Karpas-422 (cell line): ENCODE data around the gene KCNK7. TPM values are rescaled to one million over a fixed set of nuclear protein-coding genes. Genes with fewer than 3 reads are reported as not detected.

Source experiments
- DNase-seq: peaks from one replicate; pipeline ENCODE4 v3.0.0-alpha.2; 2015
- H2AFZ ChIP-seq: fragments of 200-600 bp; sonication (generic); 2 replicates; pipeline ENCODE4 v1.6.1; 2014; ENCODE audit warnings: antibody characterized with exemption, low read length, mixed read lengths
- H3K27ac ChIP-seq: fragments of 200-600 bp; sonication (generic); 2 replicates; pipeline ENCODE4 v1.5.1; 2014; ENCODE audit warnings: mild to moderate bottlenecking, low read length, moderate library complexity
- H3K27me3 ChIP-seq: fragments of 200-600 bp; sonication (generic); 2 replicates; pipeline ENCODE4 v1.6.1; 2014; ENCODE audit warnings: low read length, mixed read lengths
- H3K36me3 ChIP-seq: fragments of 200-600 bp; sonication (generic); 2 replicates; pipeline ENCODE4 v1.6.1; 2014; ENCODE audit warnings: low read length, mixed read lengths; ENCODE audit not compliant: insufficient read depth
- H3K4me1 ChIP-seq: fragments of 200-600 bp; sonication (generic); 2 replicates; pipeline ENCODE4 v1.6.1; 2014; ENCODE audit warnings: mild to moderate bottlenecking, low read length, mixed read lengths
- H3K4me2 ChIP-seq: fragments of 200-600 bp; sonication (generic); 2 replicates; pipeline ENCODE4 v1.6.1; 2014; ENCODE audit warnings: low read length, low read depth, mild to moderate bottlenecking; ENCODE audit not compliant: poor library complexity, severe bottlenecking
- H3K4me3 ChIP-seq: fragments of 200-600 bp; sonication (generic); 2 replicates; pipeline ENCODE4 v1.5.1; 2014; ENCODE audit warnings: mild to moderate bottlenecking, antibody characterized with exemption, low read length, mixed read lengths
- H3K79me2 ChIP-seq: fragments of 200-600 bp; sonication (generic); 2 replicates; pipeline ENCODE4 v1.6.1; 2014; ENCODE audit warnings: mild to moderate bottlenecking, low read length, mixed read lengths
- H3K9ac ChIP-seq: fragments of 200-600 bp; sonication (generic); 2 replicates; pipeline ENCODE4 v1.6.0; 2014; ENCODE audit warnings: low read length
- H3K9me2 ChIP-seq: fragments of 200-600 bp; sonication (generic), shearing (Covaris generic); replicated peaks from 2 replicates; pipeline ENCODE4 v1.6.0; 2014; ENCODE audit warnings: mild to moderate bottlenecking, low read length, moderate library complexity; ENCODE audit not compliant: insufficient read depth
- H3K9me3 ChIP-seq: fragments of 300-700, 200-600 bp; sonication (generic); 2 replicates; pipeline ENCODE4 v1.6.1; 2014; ENCODE audit warnings: low read length, mixed read lengths
- H4K20me1 ChIP-seq: fragments of 200-600 bp; sonication (generic); 2 replicates; pipeline ENCODE4 v1.6.1; 2014; ENCODE audit warnings: mild to moderate bottlenecking, antibody characterized with exemption, low read length, low read depth; ENCODE audit not compliant: insufficient read depth
- total RNA-seq: library from RNA; depleted of rRNA; stranded (reverse); fragments of >200 nt; shearing (Covaris generic); gene quantifications from 2 replicates; pipeline ENCODE4 v1.2.3, GENCODE V29; 2014; ENCODE audit warnings: low replicate concordance; rRNA removed

KCNK7 gene
- 0.25 and 0.48 TPM in 2 replicates for total RNA-seq

- Histone ChIP-seq H3K79me2 (no peaks in the 10 kb centered on the region), H2AFZ (no peak within 1 kb of the TSS), H3K9me2 (no peaks in the 10 kb centered on the region), H3K27me3 (no peaks in the 10 kb centered on the region), H3K4me2 (no peak within 1 kb of the TSS), H3K27ac (no peak within 1 kb of the TSS; the same call in 1 of the 2 replicates), H3K9ac (0 out of 2 replicates have a peak within 1 kb of the TSS, but pooled peaks have one; percentile 30), H3K4me1 (peaks cover 12% of the 10 kb centered on the region), H3K9me3 (no peaks in the 10 kb centered on the region), H3K4me3 (no peak within 1 kb of the TSS), H3K36me3 (no peaks in the 10 kb centered on the region), H4K20me1 (no peaks in the 10 kb centered on the region)
- DNase-seq = peak; percentile 59
Measured at GRCh38 chr11:65595543-65596281, at the start of gene KCNK7. Gene KCNK7 (minus strand): TSS chr11:65595800. CDS start chr11:65595772, 28 bp downstream.

GRCh38 chr11:65644837-65645236 lies 49.2 kb upstream of the KCNK7 start:
- Histone ChIP-seq H4K20me1 (peaks cover 4% of the 10 kb centered on the region; the same call in 1 of the 2 replicates), H3K4me1 (peaks cover 30% of the 10 kb centered on the region), H3K27me3 (no peaks in the 10 kb centered on the region), H3K9me3 (no peaks in the 10 kb centered on the region), H3K4me3 (no peak overlapping the region), H3K4me2 (no peak overlapping the region), H3K9me2 (no peaks in the 10 kb centered on the region), H3K27ac (no peak overlapping the region), H3K9ac (no peak overlapping the region), H3K79me2 (peaks cover 30% of the 10 kb centered on the region), H3K36me3 (0 out of 2 replicates have a peak, but pooled peaks cover 9% of the 10 kb centered on the region), H2AFZ (no peak overlapping the region)
- no peak for DNase-seq

GRCh38 chr11:65643971-65644370 lies 48.4 kb upstream of the KCNK7 start:
- Histone ChIP-seq H3K9me2 (no peaks in the 10 kb centered on the region), H3K27me3 (no peaks in the 10 kb centered on the region), H2AFZ (no peak overlapping the region), H3K9me3 (no peaks in the 10 kb centered on the region), H3K4me3 (no peak overlapping the region), H3K27ac (no peak overlapping the region), H3K79me2 (peaks cover 30% of the 10 kb centered on the region), H4K20me1 (peaks cover 4% of the 10 kb centered on the region; the same call in 1 of the 2 replicates), H3K36me3 (0 out of 2 replicates have a peak, but pooled peaks cover 9% of the 10 kb centered on the region), H3K4me1 (peaks cover 39% of the 10 kb centered on the region), H3K4me2 (no peak overlapping the region), H3K9ac (no peak overlapping the region)
- no peak for DNase-seq

GRCh38 chr11:65642014-65642671 lies 46.5 kb upstream of the KCNK7 start:
- Histone ChIP-seq H3K4me3 (peak overlapping the region; percentile 89), H3K9ac (peak overlapping the region; percentile 92), H4K20me1 (peaks cover 4% of the 10 kb centered on the region; the same call in 1 of the 2 replicates), H3K4me2 (peak overlapping the region; percentile 95), H2AFZ (no peak overlapping the region), H3K4me1 (peaks cover 53% of the 10 kb centered on the region), H3K27me3 (no peaks in the 10 kb centered on the region), H3K9me3 (no peaks in the 10 kb centered on the region), H3K9me2 (no peaks in the 10 kb centered on the region), H3K27ac (peak overlapping the region; percentile 99), H3K79me2 (peaks cover 30% of the 10 kb centered on the region), H3K36me3 (0 out of 2 replicates have a peak, but pooled peaks cover 9% of the 10 kb centered on the region)
- DNase-seq = peak; percentile 82

GRCh38 chr11:65641297-65642013 lies 45.9 kb upstream of the KCNK7 start:
- Histone ChIP-seq H3K9me2 (no peaks in the 10 kb centered on the region), H3K27me3 (no peaks in the 10 kb centered on the region), H3K27ac (peak overlapping the region; percentile 99), H2AFZ (no peak overlapping the region), H3K4me2 (peak overlapping the region; percentile 95), H3K4me3 (peak overlapping the region; percentile 89), H3K36me3 (0 out of 2 replicates have a peak, but pooled peaks cover 9% of the 10 kb centered on the region), H3K4me1 (peaks cover 53% of the 10 kb centered on the region), H3K9ac (peak overlapping the region; percentile 92), H3K9me3 (no peaks in the 10 kb centered on the region), H4K20me1 (peaks cover 4% of the 10 kb centered on the region; the same call in 1 of the 2 replicates), H3K79me2 (peaks cover 30% of the 10 kb centered on the region)
- no peak for DNase-seq

- Histone ChIP-seq H3K27me3 (no peaks in the 10 kb centered on the region), H3K79me2 (peaks cover 30% of the 10 kb centered on the region), H3K9me2 (no peaks in the 10 kb centered on the region), H2AFZ (no peak overlapping the region), H3K9ac (peak overlapping the region; percentile 92), H3K4me2 (peak overlapping the region; percentile 95), H3K4me3 (peak overlapping the region; percentile 89), H3K36me3 (0 out of 2 replicates have a peak, but pooled peaks cover 9% of the 10 kb centered on the region), H3K4me1 (peaks cover 53% of the 10 kb centered on the region), H4K20me1 (peaks cover 4% of the 10 kb centered on the region; the same call in 1 of the 2 replicates), H3K9me3 (no peaks in the 10 kb centered on the region), H3K27ac (peak overlapping the region; percentile 99)
- DNase-seq = peak; percentile 86
Measured at GRCh38 chr11:65640483-65641296, 45.1 kb upstream of the KCNK7 start.

- Histone ChIP-seq H3K79me2 (peaks cover 30% of the 10 kb centered on the region), H3K4me1 (peaks cover 53% of the 10 kb centered on the region), H3K9me2 (no peaks in the 10 kb centered on the region), H3K27ac (peak overlapping the region; percentile 99), H3K36me3 (0 out of 2 replicates have a peak, but pooled peaks cover 10% of the 10 kb centered on the region), H3K4me2 (peak overlapping the region; percentile 95), H2AFZ (no peak overlapping the region), H4K20me1 (peaks cover 4% of the 10 kb centered on the region; the same call in 1 of the 2 replicates), H3K9ac (peak overlapping the region; percentile 92), H3K4me3 (peak overlapping the region; percentile 89), H3K27me3 (no peaks in the 10 kb centered on the region), H3K9me3 (no peaks in the 10 kb centered on the region)
- peak; percentile 98 for DNase-seq
Measured at GRCh38 chr11:65639623-65640482, 44.3 kb upstream of the KCNK7 start.
